ENCODE data around the gene OSBPL1A.
"Not testable (repeated sequence)": the region's sequence is repeated elsewhere in the genome, so short reads cannot be mapped to it uniquely, and the experiment has no call there.

OSBPL1A gene

GRCh38 chr18:24173997-24174396, 223.6 kb downstream of the OSBPL1A start:
- DNase-seq: no peak

DNA sequence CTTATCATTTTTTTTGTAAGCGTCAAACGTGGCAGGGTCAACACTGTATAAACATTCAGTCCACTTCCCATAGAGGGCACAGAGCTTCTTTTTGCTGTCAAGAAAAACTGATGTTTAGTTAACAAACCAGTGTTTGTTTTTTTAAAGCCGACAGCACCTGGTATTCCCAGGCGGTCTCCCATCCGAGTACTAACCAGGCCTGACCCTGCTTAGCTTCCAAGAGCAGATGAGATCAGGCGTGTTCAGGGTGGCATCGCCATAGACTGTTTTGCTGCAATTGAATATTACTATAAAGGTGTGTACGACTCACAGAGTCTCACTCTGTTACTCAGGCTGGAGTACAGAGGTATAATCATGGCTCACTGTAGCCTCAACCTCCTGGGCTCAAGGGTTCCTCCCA, 227.3 kb downstream of the OSBPL1A start:
- DNase-seq: no peak

DNA sequence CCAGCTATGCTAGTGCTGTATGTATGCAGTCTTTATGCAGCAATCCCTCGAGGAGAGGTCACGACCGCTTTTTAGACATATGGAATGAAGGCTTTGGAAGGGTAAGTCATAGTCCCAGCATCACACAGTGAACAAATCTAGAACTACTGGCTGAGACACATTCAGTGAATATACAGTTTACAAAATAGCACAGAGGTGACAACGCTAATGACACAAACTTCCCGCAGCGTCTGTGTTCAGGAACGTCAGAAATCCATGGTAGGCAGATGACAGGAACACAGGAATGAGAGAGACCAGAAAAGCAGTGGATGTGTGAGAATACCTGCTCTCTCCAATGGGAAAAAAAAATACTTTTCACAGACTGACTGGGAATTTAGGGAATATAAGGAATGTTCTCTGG, 229.1 kb downstream of the OSBPL1A start:
- DNase-seq: no peak

GRCh38 chr18:24161304-24161703, 236.3 kb downstream of the OSBPL1A start:
- DNase-seq: no peak

- no peak for DNase-seq
Observed at GRCh38 chr18:24160086-24160485, 237.5 kb downstream of the OSBPL1A start.

- DNase-seq: no peak
Observed at GRCh38 chr18:24157855-24158254, 239.8 kb downstream of the OSBPL1A start.

- no peak for DNase-seq
Observed at GRCh38 chr18:24153397-24153796, 244.2 kb downstream of the OSBPL1A start.

DNA sequence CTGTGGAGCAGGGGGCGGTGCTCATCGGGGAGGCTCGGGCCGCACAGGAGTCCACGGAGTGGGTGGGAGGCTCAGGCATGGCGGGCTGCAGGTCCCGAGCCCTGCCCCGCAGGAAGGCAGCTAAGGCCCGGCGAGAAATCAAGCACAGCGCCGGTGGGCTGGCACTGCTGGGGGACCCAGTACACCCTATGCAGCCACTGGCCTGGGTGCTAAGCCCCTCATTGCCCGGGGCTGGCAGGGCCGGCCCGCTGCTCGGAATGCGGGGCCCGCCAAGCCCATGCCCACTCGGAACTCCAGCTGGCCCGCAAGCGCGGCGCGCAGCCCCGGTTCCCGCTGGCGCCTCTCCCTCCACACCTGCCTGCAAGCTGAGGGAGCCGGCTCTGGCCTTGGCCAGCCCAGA, 248.0 kb downstream of the OSBPL1A start:
- not testable (repeated sequence) for DNase-seq

DNA sequence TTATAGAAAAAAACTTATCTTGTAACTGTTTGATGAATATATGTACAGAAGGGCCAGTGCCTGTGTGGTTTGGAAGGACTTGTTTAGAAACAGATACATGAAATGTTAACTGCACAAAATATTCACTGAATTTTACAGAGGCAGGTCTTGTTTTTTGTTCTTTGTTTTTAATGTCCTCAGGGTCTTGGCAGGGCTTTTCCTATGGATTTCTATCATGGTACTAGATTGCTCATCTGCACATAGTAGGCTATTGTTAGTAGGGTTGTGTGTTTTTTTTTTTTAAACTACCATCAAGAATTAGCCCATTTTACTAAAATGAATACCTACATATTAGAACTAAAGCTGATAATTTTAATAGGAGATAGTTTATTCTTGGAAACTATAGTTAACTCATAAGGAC, 255.2 kb downstream of the OSBPL1A start:
- no peak for DNase-seq

DNA sequence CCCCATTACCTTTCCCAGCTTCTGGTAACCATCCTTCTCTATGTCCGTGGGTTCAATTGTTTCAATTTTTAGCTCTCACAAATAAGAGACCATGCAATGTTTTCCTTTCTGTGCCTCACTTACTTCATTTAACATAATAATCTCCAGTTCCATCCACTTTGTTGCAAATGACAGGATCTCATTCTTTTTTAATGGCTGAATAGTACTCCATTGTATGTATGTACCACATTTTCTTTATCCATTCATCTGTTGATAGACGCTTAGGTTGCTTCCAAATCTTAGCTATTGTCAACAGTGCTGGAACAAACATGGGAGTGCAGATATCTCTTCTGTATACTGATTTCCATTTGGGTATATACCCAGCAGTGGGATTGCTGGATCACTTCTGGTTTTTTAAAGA, 256.9 kb downstream of the OSBPL1A start:
- DNase-seq: no peak

DNA sequence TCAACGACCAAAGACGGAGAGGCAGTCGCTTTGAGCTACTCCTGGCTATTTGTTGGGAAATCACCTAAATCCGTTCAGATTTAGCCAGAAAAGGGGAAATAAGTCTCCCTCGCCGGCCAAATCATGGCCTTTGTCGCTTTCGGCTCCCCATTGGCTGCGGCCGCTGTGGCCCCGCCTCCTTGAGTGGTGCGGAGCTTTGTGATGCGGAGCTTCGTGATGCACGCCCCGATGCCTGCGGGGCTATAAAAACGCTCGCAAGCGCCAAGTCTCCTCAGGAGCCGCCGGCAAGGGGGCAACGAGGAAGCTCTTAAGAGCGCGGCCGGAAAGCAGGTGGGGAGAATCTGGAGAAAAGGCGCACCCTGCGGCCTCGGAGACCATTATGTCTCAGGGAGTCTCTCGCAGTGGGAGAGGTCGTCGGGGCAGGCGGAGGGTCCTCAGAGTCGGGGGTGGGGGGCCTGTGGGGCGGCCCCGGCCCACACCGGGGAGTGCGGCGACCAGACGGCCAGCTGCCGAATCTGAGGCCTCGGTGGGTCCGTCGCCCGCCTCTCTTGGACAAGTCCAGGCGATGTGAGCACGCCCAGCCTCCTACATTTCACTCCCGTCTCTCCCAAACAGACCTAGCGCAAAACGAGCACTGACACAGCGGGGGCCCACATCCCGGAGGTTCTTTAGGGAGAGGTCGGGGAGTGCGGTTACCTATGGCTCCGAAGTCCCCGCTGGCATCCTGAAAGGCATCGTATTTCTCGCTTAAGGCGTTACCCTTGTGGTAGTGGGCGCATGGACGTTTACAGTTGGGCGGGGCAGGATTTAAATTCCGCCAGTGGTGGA, 258.6 kb downstream of the OSBPL1A start, which contains the start of gene CABYR:
Gene CABYR, plus strand, starts transcription at position 274 of the 828 bp plus-strand sequence. CDS start 4,053 bp downstream, outside the sequence.
- DNase-seq: peak; percentile 70

DNA sequence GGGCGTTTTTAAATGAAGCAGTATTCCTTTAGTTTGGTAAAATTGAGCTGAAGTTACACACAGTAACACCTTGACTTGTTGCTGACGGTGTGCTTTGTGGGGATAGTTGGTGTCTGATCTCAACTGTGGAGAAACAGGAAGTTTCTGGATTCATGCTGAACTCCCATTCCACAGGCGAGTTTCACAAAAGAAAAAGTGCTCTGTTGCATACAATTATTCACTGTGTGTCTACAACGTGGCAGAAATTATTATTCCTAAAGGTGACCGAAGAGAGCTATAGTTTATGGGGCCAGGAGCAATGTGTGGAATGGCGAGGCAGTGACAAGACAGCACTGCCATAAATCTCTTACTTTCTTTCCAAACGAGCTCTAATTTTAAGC, 259.2 kb downstream of the OSBPL1A start:
- DNase-seq: no peak

GRCh38 chr18:24136967-24137373, 260.7 kb downstream of the OSBPL1A start:
- no peak for DNase-seq

DNA sequence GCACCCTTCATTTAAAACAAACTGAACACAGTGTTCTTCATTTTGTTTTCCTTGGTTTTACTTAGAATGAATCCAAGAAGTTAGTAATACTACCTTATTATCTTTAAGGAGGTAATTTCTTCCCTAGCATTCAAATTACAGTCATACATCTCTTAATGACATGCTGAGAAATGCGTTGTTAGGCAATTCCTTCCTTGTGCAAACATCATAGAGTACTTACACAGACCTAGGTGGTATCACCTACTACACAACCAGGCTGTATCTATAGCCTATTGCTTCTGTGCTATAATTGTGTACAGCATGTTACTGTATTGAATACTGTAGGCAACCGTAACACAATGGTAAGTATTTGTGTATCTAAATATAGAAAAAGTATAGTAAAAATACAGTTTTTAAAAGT, 267.1 kb downstream of the OSBPL1A start:
- DNase-seq: no peak

GRCh38 chr18:24128700-24129099, 268.9 kb downstream of the OSBPL1A start:
- DNase-seq: no peak

- no peak for DNase-seq
Observed at GRCh38 chr18:24127735-24128134, 269.9 kb downstream of the OSBPL1A start.

- DNase-seq: no peak
Observed at GRCh38 chr18:24126155-24126961, 271.3 kb downstream of the OSBPL1A start.

DNA sequence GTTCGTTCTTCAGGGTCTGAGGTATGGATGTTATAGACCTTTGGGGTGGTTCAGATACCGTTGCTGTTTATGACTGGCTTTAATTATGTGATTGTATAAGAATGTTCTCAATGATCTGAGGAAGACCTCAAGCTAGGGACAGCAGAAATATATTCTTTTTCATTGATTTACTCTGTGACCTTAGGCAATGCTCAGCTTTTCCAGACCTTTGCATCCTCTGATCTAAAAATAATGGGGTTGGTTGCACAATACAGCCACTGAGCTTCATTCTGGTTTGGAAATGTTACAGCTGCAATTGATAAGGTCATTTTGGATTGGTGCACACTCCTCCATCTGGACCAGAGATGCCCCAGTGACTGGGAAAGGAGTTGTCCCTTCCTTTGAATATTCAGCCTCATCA, 276.0 kb downstream of the OSBPL1A start:
- no peak for DNase-seq

- no peak for DNase-seq
Observed at GRCh38 chr18:24120676-24121075, 276.9 kb downstream of the OSBPL1A start.

- peak; percentile 77 for DNase-seq
Observed at GRCh38 chr18:24118750-24119577, 278.7 kb downstream of the OSBPL1A start.

DNA sequence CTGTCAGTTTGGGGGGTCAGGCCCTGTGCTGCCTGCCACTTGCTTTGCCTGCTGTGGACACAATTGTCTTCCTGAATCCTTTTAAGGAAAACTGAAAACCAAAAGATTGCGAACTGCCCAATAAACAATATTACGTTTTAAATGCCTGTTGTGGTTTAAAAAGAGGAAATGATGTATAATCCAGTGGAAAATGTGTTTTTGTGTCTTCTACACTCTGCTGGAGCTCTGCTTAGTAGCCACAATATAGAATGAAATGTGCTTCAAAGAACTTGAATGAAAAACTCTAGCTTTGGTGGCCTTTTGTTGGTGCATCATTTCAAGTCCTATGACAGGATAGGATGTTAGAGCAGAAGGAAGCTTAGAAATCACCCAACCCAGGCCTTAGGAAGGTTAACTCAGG, 282.0 kb downstream of the OSBPL1A start:
- no peak for DNase-seq

DNA sequence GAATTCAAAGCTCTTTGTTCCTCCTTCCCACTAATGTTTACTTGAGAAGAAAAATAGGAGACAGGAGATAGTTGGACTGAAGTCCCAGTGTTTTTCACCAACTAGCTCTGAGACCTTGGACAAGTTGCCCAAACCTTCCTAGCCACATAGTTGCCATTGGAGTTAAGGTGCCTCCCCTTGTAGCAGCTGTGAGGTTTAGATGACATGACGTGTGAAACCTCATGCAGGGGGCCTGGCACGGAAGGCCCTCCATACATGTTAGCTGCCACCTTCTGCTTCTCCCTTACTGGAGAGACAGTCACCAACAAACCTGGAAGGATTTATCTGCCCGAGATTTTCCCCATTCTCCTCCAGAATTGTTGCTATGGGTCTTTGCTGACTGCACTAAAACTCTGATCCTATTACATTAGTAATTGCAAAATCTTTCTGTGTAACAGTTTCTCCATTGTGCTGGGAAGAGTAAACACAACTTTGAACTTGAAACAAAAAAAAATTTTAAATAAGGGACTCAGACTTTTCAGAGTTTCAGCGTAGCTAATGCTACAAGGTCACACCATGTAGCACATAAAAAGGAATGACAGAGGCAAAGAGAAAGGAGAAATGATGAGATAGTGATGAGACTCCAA, 282.6 kb downstream of the OSBPL1A start:
- no peak for DNase-seq

Data from activated CD4-positive, CD25-positive, alpha-beta regulatory T cell treated with anti-CD3 and anti-CD28 coated beads, Interleukin-2, amount 50 U/mL, for 72 hours (primary cell).